LoVo (cell line): ENCODE measurements around the gene TMPRSS3.

Source experiments
- DNase-seq: peaks from one replicate; pipeline ENCODE4 v3.0.0-alpha.2; 2016; ENCODE audit warnings: low spot score

The TMPRSS3 gene

DNA sequence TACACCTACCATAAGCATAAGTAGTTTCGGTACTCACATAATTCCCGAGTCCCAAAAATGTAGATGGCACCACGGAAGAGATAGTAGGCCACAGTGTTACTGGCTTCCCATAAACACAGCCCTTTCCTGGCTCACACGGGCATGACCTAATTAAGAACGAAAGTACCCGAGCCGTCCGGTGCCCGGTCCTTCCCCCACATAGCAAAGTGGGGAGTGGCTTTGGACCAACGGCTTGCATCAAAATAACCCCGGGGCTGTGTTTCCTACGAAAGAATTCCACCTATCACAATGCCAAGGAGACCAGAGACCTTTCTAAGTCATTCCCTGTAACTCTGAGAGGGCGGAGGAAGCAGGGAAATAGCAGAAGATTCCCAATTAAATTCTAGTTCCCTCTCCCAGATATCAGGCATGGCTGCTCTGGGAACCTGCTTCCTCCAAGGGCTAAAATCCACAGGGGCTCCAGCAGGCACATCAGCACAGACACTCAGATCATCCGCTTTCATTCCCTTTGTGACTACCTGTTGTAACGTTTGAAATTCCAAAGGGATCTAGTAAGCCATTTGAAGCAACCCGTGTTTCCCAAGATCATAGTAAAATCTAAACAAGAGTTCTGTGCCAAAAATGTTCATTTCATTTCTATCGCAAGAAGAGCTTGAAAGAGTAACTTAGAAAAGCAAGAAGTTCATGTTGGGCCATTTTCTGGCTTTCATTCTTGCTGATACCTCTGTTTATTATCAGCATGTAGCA lies at the start of gene TMPRSS3:
TMPRSS3 (minus strand) TSS at position 148 of the 747 bp plus-strand sequence. CDS start 635 bp downstream, outside the sequence.
- peak; percentile 78 for DNase-seq

DNA sequence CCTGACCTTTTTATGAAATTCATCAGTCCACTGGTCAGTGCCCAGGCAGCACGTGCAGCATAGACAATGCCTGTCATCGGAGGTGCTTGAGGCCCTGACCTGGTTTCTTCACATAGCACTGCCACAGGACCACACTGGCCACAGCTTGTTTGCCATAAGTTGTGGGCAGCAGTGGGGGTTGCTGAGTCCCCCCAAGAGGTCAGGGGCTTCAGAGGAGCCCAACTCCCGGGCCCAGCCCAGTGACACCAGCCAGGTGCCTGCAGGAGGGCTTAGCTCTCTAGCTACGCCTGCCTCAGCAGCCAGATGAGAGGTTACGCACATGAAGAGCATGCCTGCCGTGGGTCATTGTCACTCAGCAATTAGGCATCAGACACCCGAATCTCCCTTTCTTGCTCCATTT lies 49.5 kb upstream of the TMPRSS3 start:
- no peak for DNase-seq

DNA sequence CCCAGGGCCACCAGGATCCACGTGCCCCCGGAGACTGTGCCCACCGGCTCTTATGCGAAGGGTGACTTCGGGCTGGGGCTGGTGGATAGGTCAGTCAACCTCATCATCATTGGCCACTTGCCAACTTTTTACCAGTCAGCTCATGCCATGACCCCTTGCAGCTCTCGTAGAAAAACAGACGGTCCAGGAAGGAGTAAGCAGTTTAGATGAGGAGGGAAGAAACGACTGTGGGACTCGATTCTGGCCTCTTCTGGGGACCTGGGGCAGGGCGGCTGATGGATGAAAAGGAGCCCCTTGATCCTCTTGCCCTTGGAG lies 48.9 kb upstream of the TMPRSS3 start:
- DNase-seq, result no peak

DNA sequence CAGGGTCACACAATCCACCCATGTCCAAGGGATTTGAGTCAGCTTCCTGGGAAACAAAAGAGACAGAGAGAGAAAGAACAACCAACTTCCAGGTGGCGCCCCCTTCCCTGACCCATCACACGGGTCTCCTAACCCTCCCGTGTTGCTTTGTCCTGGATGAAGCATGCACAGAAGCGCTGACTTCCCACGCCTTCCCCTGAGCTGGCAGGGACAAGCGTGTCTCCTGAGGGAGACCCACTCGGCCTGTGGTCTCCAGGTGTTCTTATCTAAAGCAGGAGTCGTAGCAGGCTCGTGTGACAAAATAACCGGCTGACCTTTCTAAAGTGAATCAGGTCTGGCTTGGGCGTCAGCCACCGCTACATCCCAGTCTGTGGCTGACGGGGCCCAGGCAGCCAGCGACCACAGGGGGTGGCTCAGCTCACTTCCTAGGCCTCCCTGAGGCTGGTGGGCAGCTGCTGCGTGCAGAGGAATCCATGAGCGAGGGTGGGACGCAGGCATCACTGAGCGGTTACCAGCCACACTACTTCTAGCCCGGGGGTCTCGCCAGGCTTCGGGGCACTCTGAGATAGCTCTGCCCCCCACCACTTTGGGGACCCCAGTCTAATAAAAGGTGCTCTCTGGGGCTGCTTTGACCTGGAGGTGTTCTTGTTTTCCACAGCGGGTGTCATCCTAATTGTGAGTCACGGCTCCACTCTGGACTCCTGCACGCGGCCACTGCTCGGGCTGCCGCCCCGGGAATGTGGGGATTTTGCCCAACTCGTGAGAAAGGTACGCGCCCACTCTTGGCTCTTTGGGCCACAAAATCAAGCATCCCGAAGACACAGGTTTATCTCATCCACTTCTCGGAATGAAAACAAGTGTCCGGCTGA lies 48.3 kb upstream of the TMPRSS3 start:
- DNase-seq, result no peak

DNA sequence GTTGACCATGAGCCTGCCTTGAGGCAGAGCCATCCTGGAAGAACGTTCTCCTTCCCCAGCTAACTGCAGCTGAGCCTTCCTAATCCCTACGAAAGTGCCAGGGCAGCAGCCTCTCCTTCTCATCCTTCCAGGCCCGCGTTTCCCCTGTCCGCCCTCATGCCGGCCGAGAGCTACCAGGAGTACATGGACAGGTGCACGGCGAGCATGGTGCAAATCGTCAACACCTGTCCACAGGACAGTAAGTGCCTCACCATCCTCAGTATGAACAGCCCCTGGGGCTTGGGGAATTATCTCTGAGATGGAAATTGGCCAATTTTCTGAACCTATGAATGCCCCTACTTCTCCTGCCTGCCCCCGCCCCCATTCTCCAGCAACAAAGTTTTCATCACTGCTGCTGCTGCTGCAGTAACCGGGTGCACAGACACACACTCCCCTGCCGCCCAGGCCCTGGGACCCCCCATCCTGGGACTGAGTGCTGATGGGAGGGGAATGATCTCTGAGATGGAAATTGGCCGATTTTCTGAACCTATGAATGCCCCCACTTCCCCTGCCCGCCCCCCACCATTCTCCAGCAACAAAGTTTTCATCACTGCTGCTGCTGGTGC lies 47.4 kb upstream of the TMPRSS3 start:
- no peak for DNase-seq

DNA sequence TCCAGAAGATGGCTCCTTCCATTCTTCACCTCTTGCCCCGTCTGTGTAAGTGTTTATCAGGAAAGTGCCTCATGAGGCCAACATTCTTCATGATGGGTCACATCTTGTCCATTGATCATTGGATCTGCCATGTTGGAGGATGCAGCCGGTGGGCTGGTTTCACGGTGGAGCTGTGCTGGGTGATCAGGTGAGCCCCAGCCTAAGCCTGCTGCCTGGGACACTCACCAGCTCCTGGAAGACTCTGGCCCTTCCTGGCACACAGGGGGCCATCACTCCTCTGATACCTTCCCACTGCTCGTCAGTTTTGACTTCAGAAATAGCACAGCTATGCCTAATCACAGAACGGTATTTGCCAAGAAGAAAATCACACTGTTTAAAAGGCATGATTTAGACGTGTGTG lies 46.1 kb upstream of the TMPRSS3 start:
- DNase-seq, result no peak

DNA sequence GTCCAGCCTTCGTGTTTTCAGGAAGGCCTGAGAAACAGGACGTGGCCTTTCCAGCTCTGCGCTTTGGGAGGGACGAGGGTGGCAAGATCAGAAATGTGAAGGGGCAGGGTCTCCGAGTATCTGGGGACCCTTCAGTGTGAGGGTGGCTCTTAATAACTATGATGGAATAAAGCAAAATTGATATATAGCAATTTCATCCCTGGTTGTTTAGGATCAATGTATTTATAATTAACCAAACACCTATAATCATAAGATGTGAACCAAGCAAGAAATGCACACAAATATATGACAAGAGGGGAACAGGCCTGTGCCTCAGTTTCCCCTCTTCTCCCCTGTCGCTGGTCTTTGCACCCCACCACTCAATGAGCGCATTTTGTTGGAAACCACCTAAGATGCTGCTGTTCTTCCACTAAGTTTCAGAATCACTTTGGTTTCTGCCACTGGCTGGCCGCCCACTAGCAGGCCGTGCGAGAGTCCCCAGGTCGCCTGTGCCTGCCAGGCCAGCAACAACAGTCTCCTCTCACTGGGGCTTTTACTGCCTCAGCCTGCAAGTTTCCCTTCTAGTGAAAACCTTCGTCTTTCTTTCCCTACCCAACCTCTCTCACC lies 44.4 kb upstream of the TMPRSS3 start:
- DNase-seq, result no peak

DNA sequence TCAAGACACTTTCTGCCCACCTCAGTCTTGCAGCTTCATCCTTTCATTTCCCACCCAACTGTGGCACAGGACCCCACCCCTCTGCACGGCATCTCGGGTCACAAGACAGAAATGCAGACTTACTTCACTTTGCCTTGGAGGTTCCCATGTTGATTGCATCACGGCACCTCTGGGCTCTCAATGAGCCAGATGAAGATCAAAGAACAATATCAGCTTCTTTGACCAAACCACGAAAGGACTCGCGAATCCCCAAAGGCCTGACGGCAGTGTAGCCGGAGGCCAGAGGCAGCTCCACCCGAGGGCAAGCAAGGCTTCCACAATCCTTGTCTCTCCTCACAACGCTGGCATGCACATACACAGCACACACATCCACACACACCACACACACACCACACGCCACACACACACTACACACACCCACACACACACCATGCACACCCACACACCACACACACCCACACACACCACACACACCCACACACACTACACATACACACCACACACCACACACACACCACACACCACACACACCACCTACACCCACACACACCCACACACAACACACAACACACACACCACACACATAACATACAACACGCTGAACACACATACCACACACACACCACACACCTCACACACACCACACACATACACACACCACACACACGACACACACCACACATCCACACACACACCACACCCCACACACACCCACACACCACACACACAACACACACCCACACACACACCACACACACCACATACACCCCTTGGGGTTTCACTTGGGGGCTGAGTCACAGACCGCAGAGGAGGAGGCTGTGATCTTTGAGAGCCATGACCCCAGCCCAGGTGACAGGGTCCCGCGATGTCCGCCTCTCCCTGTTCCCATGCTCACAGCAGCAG lies 43.7 kb upstream of the TMPRSS3 start:
- DNase-seq, result no peak

DNA sequence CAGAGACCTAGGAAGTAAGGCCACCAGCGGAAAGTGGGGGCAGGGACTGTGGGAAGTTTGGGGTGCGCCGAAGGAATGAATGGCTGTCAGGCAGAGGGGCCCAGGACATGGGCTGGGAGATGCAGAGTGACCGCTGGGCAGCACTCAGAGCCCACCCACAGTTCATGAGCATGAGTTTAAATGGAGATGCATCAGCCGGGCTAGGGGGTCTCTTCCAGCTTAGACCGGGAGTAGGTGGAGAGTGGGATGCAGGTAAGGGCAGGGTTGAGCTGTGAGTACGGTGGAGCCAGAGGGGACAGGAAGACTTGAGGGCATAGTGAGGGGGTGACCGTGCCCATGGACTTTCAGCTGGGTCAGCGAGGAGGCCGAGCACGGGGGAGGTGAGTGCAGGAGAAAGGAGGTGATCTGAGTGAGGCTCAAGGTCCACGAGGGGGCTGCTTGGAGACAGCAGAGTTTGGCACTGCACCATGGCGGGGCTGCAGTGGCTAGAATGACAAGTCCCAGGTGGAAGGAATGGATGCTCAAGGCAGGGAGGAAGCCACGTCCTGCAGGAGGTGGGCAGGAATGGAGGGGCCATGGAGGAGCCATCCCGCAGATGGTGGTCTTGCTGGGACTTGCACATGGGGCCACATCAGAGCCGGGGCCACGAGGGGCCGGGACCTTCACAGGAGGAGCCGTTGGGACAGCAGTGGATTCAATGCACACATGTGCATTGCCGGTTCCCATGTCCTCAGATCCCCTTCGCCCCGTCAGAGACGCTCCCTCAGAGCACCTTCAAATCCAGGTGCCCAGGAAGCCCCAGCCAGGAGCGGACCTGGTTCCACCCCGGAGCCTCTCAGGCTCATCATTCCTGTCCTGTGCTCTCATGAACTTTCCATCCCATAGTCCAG lies 42.7 kb upstream of the TMPRSS3 start:
- no peak for DNase-seq

DNA sequence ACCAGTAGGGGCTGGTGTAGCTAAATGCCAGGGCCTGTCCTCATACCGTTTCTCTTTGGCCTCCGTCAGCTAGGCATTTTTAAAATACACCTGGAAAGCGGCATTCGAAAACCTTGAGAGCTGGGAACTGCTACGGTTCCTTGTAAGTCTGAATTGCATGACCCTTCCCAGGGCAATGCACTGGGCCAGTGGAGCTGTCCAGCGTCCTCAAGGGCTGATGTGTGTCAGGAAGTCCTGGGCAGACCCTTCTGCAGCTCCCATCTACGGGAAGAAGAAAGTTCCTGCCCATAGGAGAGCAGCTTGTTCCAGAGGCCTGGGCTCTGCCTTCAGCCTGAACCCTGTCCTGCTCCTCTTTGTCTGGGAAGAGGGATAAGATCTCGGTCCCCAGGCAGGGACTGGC lies 41.9 kb upstream of the TMPRSS3 start:
- DNase-seq, result no peak

DNA sequence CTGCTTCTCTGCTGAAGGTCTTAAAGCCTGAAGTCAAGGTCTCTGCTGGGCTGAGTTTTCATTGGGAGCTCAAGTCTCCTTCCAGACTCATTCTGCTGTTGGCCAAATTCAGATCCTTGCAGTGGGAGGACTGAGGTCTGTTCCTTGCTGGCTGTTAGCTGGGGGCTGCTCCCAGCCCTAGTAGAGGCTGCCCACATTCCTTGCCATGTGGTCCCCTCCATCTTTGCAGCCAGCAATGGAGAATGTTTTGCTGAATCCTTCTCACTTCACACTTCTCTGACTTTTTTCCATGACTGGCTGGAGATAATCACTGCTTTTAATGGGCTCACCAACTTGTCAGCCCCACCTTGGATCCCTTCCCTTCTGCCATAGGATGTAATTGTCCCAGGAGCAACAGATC lies 41.1 kb upstream of the TMPRSS3 start:
- no peak for DNase-seq

DNA sequence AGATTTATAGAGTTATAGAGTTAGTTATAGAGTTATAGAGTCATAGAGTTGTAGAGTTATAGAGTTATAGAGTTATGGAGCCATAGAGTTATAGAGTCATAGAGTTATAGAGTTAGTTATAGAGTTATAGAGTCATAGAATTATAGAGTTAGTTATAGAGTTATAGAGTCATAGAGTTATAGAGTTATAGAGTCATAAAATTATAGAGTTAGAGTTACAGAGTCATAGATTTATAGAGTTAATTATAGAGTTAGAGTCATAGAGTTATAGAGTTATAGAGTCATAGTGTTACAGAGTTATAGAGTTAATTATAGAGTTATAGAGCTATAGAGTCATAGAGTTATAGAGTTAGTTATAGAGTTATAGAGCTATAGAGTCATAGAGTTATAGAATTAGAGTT lies 40.0 kb upstream of the TMPRSS3 start:
- no peak for DNase-seq

DNA sequence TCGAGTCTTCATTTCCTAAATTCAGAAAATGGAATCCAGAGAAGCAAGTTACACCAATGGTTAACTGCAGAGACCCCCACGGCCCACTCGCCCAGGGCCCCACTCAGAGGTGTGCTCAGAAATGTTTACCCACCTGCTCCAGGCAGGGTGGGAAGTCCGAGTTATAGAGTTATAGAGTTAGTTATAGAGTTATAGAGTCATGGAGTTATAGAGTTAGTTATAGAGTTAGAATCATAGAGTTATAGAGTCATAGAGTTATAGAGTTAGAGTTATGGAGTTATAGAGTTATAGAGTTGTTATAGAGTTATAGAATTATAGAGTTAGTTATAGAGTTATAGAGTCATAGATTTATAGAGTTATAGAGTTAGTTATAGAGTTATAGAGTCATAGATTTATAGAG lies 39.5 kb upstream of the TMPRSS3 start:
- DNase-seq, result no peak

DNA sequence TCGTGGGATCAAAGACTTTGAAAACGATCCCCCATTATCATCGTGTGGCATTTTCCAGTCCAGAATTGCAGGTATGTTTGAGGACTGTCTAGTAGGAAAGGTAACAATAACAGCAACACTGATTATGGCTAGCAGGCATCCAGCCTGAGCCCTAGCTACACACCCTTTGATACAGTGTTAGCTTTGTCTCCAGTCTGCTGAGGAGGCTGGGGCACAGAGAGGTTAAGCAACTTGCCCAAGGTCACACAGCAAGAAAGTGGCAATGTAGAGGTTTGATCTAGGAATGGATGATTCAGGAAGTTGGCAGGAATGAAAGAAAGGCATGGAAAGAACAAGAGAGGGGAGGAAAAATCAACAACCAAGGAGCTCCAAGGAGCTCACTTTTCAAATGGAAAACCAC lies 39.0 kb upstream of the TMPRSS3 start:
- no peak for DNase-seq

DNA sequence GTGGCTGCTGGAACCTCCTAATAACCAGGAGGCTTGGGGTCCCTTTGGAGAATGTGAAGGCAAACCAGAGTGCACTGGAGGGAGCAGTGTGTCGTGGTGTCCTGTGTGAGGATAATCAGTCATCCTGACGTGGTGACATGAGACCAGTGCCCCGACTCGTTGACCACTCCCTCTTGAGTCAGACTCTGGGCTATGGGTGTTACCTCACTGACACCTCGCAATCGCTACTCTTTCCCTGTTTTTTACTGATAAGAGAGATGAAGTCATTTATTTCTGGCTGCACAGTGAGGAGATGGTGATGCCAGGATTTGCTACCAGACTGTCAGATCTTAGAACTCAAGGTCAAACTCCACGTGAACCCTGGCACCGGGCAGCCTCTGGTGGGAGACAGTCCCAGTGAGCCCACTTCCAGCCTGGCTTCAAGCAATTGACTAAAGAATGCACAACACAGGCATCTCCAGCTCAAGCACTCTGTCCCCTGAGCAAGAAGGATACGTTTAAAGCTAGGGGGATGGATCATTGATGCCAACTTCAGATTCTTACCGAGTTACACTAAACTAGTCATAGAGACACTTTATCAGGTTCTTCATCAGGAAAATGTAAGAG lies 38.2 kb upstream of the TMPRSS3 start:
- peak; percentile 54 for DNase-seq

DNA sequence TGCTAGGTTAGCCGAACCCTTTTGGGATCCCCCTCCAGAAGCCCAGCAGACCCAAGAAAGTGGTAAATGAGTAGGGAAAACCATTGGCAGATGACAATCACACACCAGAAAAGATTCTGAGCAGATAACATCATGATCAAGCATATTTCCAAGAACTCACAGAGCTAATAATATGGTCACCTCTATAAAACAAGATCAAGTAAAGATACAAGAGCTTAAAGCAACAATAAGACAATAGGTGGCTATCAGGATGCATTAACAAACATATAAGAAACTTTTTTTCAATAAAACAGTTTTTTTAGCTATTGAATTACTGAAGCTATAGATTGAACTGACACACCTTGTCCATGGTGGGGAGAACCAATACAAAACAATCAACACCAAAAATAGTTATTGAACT lies 36.8 kb upstream of the TMPRSS3 start:
- DNase-seq, result no peak

DNA sequence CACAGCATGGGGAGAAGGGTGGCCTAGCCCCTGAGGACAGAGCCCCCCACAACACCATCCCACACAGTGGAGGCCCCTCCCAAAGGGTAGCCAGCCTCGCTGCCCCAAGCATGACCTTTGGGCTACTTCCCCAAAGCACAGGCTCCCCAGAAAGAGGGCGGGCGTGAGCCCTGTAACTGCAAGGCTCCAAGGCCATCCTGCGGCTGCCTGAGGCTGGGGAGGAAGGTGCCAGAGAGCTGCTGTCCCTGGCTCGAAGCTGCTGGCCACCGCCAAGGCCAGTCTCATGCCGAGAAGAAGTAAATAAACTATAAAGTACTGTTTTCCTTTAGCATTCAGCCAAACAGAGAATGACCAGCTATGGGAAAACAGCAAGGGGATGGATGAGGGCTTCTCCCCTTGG lies 35.3 kb upstream of the TMPRSS3 start:
- DNase-seq, result no peak

DNA sequence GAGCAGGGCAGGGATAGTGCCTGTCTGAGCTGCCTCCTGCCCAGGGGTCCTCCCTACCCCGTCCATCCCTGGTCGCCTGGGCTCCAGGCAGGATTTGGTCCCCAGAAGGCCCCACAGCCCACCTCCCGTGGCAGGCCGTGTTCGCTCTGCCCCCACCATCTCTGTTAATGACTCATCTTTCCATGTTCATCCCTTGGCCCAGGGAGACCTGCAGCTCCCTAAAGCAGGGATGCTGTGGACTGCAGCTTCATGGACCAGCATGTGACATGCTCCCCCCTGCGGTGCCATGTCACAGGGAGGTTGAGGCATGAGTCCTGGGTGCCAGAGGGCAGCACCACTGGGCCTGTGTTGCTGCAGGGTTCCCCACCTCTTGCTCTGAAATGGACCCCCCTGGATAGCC lies 34.7 kb upstream of the TMPRSS3 start:
- no peak for DNase-seq

DNA sequence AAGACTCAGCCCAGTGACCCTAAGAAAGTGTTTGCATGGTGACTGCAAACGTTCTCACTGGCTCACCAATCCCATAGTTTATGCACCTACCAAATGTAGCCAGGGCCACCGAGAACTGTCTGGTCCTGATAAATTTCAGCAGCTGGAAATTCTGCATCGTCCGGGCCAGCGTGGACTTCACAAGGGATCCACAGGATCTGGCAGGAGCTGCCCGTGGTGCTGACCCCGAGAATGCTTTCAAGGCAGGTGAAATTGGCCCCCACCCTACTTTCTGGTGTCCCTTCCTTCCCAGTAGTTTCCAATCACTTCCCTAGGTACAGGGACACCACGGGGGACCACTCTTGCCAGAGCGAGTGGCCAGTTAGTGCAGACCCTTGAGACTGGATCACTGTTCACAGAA lies 34.0 kb upstream of the TMPRSS3 start:
- DNase-seq, result no peak

DNA sequence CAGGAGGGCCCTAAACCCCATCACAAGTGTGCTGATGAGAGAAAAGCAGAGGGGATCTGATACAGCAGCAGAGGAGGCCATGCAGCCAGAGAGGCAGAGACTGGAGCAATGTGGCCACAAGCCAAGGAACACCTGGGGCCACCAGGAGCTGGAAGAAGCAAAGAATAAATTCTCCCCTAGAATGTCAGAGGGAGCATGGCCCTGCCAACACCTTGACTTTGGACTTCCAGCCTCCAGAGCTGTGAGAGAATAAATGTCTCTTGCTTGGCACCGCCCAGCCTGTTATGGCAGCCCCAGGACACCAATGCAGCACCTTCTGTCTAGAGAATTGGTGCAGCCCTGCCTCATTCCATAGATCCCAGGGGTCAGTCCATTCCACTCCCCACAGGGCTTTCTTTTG lies 33.2 kb upstream of the TMPRSS3 start:
- no peak for DNase-seq
